ENCODE results near the gene PPM1J. TPM values are rescaled to one million over a fixed set of nuclear protein-coding genes. Genes with fewer than 3 reads are reported as not detected.

The PPM1J gene
- total and polyA plus RNA-seq, 2 of the 13 experiments (the other 11 are each of a cell fraction or from before 2014, with no cell fraction given) = 0.07 to 0.22 TPM

GRCh38 chr1:112711670-112712069 is 3.5 kb downstream of the PPM1J start:
- ATAC-seq (no peak), DNase-seq (ENCODE audit: low spot score) (no peak), FAIRE-seq (no peak)
- Histone ChIP-seq H2AFZ (ENCODE audit: low read length) (no peak overlapping the region), H3K9ac (ENCODE audit: insufficient read depth, low read depth, low read length) (no peak overlapping the region), H3K36me3 (replicated peaks in 1 of 2; ENCODE audit: control insufficient read depth in 1 of 2, insufficient read depth in 2 of 2, low read length in 2 of 2) (no peaks in the 10 kb centered on the region), H3K4me3 (replicated peaks in 1 of 3; ENCODE audit: insufficient read depth in 1 of 3, low read depth in 2 of 3, low read length in 3 of 3) (no peak overlapping the region), H3K79me2 (ENCODE audit: insufficient read depth, low read length) (peaks cover under 1% of the 10 kb centered on the region), H3K27ac (ENCODE audit: extremely low read length, insufficient read depth, low read length) (no peak overlapping the region), H3K4me2 (ENCODE audit: low read depth, low read length) (no peak overlapping the region), H3K4me1 (ENCODE audit: insufficient read depth, low read length) (peaks cover 40% of the 10 kb centered on the region), H3K9me3 (ENCODE audit: low read length) (no peaks in the 10 kb centered on the region), H4K20me1 (ENCODE audit: insufficient read depth, low read length) (peaks cover 5% of the 10 kb centered on the region; the same call in 1 of the 2 replicates), H3K27me3 (ENCODE audit: control insufficient read depth in 1 of 2, insufficient read depth in 2 of 2, low read length in 2 of 2) (peaks cover 11 to 69% of the 10 kb centered on the region in 2 experiments)
- TF ChIP-seq HIVEP1 (CRISPR knock-in tag; IDR thresholded peaks at IDR 0.05) = no peak
- no peak for TF ChIP-seq KLF12 (CRISPR knock-in tag; IDR thresholded peaks at IDR 0.05; ENCODE audit: borderline replicate concordance)
- TF ChIP-seq ZNF589 (CRISPR knock-in tag; conservative IDR thresholded peaks at IDR 0.05) = no peak
- TF ChIP-seq ZZZ3 (CRISPR knock-in tag; IDR thresholded peaks at IDR 0.05; ENCODE audit: borderline replicate concordance) = no peak
- no peak for TF ChIP-seq ZNF280D (CRISPR knock-in tag; IDR thresholded peaks at IDR 0.05)
- TF ChIP-seq NR0B2 (CRISPR knock-in tag; IDR thresholded peaks at IDR 0.05) = no peak
- no peak for TF ChIP-seq TFDP2 (CRISPR knock-in tag; IDR thresholded peaks at IDR 0.05)
- no peak for TF ChIP-seq ZNF572 (CRISPR knock-in tag; IDR thresholded peaks at IDR 0.05)
- BruUV-seq (replicated peaks) = no TSS peak
- WGBS (ENCODE audit: low lambda C conversion rate) = 66% methylated on average over 9 of the region's 11 CpGs
- CTCF ChIA-PET (ENCODE audit: low intra/inter-chr PET ratio, low total read pairs) = no interaction called here
- intact Hi-C loops (cut with micrococcal nuclease; ENCODE audit: unreplicated experiment) = no loop called here
- POLR2A ChIA-PET = interaction anchor here (1.4 kb wide), 1 partner anchor 16 kb away, joined by 3 read pairs; no protein-coding TSS in a partner anchor
- in situ Hi-C loops (cut with HindIII; ENCODE audit: extremely low pct_ligation_motif_present, low pct_unique_long_range_greater_than_20kb) = loop anchor here (25.0 kb wide), 1 partner anchor 326 kb away; no protein-coding TSS in a partner anchor

Measured in HepG2 (cell line).